ENCODE data around the gene FCAMR.

- TF ChIP-seq, protein P1, sequence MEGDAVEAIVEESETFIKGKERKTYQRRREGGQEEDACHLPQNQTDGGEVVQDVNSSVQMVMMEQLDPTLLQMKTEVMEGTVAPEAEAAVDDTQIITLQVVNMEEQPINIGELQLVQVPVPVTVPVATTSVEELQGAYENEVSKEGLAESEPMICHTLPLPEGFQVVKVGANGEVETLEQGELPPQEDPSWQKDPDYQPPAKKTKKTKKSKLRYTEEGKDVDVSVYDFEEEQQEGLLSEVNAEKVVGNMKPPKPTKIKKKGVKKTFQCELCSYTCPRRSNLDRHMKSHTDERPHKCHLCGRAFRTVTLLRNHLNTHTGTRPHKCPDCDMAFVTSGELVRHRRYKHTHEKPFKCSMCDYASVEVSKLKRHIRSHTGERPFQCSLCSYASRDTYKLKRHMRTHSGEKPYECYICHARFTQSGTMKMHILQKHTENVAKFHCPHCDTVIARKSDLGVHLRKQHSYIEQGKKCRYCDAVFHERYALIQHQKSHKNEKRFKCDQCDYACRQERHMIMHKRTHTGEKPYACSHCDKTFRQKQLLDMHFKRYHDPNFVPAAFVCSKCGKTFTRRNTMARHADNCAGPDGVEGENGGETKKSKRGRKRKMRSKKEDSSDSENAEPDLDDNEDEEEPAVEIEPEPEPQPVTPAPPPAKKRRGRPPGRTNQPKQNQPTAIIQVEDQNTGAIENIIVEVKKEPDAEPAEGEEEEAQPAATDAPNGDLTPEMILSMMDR (IDR thresholded peaks at IDR 0.05), result no peak
- TF ChIP-seq POLR2A (IDR thresholded peaks at IDR 0.05), result no peak
These were observed 8.0 kb downstream of the FCAMR start for GRCh38 chr1:206962272-206962671.

Measured in uterus (tissue), 2 donors.